Esophagus muscularis mucosa (tissue), 4 donors: ENCODE measurements around the gene PLET1.

ENCODE experiments used
- EP300 ChIP-seq: sonication (generic); formaldehyde crosslinking; IDR thresholded peaks from one replicate; pipeline ENCODE4 v1.6.1; 2017; ENCODE audit warnings: antibody characterized with exemption
- POLR2A ChIP-seq: fragments of 450-650 bp; IDR thresholded peaks from one replicate; pipeline ENCODE4 v1.6.1; 2017; ENCODE audit warnings: antibody characterized with exemption, moderate library complexity, mild to moderate bottlenecking, low read depth
- TF ChIP-seq, protein P1 (sequence below), 3 experiments: fragments of 200-600 bp in 2 of 3; fragments of 450-650 bp in 1 of 3; sonication (generic) in 2 of 3; IDR thresholded peaks; one replicate each; pipeline ENCODE4 v1.5.1; 2017 to 2019; ENCODE audit warnings: antibody characterized with exemption in 3 of 3, mild to moderate bottlenecking in 2 of 3, moderate library complexity in 1 of 3

DNA sequence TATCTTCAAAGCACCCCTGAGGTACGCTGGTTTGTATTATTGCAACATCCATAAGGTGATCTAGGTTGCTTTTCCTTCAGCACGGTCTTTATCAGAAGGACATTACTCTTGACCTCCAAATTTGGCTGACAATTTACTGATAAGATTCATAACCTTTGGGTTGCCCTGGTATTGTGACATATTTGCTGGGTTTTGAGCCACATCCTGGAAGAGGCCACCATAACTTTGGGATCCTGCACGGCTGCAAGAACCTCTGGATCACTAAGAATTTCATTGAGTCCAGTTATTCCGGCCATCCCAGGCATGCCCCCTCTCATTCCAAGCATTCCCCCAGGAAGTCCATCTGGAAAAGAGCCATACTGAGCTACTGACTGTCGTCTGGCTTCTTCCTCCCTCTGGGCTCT is 6.5 kb upstream of the PLET1 start:
- TF ChIP-seq, protein P1, sequence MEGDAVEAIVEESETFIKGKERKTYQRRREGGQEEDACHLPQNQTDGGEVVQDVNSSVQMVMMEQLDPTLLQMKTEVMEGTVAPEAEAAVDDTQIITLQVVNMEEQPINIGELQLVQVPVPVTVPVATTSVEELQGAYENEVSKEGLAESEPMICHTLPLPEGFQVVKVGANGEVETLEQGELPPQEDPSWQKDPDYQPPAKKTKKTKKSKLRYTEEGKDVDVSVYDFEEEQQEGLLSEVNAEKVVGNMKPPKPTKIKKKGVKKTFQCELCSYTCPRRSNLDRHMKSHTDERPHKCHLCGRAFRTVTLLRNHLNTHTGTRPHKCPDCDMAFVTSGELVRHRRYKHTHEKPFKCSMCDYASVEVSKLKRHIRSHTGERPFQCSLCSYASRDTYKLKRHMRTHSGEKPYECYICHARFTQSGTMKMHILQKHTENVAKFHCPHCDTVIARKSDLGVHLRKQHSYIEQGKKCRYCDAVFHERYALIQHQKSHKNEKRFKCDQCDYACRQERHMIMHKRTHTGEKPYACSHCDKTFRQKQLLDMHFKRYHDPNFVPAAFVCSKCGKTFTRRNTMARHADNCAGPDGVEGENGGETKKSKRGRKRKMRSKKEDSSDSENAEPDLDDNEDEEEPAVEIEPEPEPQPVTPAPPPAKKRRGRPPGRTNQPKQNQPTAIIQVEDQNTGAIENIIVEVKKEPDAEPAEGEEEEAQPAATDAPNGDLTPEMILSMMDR (IDR thresholded peaks at IDR 0.05), result no peak
- TF ChIP-seq EP300 (no peak), POLR2A (no peak)
